GM18498 (cell line): Measurements from ENCODE around the gene MARK3.
A peak's percentile ranks its signal among the peaks of the same experiment; 100 is the strongest.

Source experiments
- ATAC-seq: cut with Tn5 transposase; IDR thresholded peaks from one replicate; pipeline ENCODE4 v1.9.1; 2021; ENCODE audit warnings: mild to moderate bottlenecking, moderate library complexity; ENCODE audit not compliant: unreplicated experiment

Gene MARK3

GRCh38 chr14:103362780-103363179, 22.4 kb upstream of the MARK3 start:
- ATAC-seq: no peak

DNA sequence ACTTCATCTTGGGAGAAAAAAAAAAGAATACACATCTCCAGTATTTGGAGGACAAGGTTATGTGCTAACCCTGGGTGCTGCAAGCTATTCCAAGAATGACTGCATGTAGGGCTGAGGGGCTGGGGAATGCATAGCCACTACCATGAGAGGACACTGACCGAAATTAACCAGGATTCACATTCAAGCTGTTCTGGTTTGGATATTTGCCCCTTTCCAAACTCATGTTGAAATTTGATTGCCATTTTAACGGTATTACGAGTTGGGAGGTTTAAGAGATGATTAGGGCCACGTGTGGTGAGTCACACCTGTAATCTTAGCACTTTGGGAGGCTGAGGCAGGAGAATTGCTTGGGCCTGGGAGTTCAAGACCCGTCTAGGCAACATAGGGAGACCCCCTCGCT, 18.5 kb upstream of the MARK3 start:
- no peak for ATAC-seq

GRCh38 chr14:103367995-103368394, 17.2 kb upstream of the MARK3 start:
- ATAC-seq: no peak

GRCh38 chr14:103370087-103370486, 15.1 kb upstream of the MARK3 start:
- no peak for ATAC-seq

DNA sequence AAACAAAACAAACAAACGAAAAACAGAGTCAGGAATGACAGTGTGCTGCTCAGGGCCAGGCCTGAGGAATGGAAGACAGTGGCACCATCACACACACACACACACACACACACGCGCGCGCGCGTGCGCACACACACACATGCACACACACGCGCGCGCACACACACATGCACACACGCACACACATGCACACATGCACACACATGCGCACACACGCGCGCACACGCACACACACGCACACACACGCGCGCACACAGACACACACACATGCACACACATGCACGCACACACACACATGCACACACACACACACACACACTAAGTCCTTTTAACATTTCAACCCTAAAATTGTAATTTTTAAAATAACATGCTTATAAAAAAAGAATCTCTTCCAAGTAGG, 13.2 kb upstream of the MARK3 start:
- no peak for ATAC-seq

DNA sequence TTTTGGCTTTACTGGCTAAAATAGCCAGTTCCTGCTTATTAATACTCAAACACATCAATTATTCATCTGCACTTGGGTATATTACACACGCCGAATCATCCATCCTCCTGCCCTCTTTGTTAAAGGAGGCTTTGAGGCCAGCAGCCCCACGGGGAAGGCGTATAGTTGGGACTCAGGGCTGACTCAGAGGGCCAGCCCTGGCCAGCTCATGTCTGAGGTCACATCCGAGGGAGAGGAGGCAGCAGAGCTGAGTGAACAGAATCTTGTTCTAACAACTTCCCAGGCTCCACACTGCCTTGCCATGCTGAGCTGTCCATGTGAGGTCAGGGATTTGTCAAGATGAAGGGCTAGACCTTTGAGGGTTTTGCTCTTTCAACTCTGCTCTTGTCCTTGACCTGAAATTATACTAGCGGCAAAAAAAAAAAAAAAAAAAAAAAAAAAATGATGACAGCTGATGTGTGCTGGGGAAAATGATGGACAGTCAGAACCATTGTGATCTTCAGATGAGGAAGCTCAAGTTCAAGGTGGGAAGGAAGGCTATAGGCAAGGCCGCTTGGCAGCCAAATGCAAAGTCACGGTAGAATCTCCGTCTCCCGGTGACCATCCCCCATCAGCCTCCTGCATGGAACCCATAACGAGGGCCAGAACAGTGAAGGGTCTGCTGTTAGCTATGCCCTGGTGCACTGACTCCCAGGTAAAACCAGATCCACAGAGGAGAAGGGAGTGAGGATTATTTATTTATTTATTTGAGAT, 12.5 kb upstream of the MARK3 start:
- no peak for ATAC-seq

DNA sequence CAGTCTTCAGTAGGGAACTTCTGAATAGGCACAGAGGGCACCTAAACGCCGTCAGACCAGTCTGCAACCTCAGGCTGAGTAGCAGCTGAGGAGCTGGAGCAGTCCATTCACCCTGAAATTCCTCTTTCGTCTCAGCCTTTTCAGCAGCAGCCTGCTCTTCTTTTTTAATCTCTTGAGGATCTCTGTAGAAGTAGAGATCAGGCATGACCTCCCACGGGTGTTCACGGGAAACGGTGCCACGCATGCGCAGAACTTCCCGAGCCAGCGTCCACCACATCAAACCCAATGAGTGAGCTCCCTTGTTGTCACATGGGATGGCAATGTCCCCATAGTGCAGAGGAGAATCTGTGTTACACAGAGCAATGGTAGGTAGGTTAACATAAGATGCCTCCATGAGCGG, 11.1 kb upstream of the MARK3 start:
- no peak for ATAC-seq

- ATAC-seq: no peak
These were observed 7.6 kb upstream of the MARK3 start for GRCh38 chr14:103377522-103378037.

GRCh38 chr14:103378038-103378854, 7.0 kb upstream of the MARK3 start:
- ATAC-seq: no peak

DNA sequence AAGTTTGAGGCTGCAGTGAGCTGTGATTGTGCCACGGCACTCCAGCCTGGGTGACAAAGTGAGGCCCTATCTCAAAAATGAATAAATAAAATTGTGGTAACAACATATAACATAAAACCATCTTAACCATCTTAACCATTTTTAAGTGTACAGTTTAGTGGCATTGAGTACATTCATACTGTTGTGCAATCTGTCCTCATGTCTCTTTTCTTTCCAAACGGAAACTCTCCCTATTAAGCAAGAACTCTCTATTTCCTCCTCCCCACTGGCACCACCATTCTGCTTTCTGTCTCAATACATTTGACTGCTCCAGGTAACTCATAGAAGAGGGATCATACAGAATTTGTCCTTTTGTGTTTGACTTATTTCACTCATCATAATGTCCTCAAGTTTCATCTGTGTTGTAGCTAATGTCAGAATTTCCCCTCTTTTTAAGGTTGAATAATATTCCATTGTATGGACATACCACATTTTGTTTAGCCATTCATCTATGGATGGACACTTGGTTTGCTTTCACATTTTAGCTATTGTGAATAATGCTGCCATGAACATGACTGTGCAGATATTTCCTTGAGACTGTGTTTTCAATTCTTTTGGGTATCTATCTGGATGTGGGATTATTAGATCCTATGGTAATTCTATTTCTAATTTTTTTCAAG, 4.4 kb upstream of the MARK3 start:
- ATAC-seq: no peak

- ATAC-seq: no peak
These were observed 2.8 kb upstream of the MARK3 start for GRCh38 chr14:103382376-103382775.

DNA sequence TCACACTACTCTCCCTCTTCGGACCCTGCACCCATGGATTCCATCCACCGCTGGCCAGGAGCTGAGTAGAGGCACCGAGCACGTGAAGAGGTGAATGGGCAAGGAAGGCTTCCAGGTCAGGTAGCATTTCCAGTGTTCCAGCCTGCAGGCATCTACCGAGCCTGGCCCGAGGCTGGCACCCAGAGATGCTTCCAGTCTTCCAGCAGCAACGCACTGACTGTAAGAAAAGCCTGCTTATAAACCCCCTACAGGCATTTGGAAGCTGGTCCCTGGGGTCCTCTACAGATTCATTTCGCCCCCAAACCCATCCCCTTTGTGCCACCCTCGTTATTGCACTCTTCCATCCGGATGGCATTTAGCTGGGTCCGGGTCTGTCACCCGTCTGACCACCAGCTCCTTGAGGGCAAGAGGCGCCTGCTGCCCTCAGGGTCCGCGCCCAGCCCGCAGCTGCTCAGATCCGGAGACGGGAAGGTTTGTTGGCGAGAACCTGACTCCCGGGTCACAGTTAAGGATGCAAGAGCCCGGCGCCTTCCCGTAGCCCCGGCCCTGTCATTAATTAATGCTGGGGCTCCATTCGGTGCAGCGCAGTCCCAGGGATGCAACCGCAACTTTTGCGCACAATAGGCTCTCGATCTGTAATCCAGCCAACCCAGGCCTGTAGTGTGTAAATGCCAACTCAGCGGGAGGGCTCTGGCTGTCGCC, 614 bp upstream of the MARK3 start:
- no peak for ATAC-seq

GRCh38 chr14:103385929-103386712, 906 bp downstream of the MARK3 start:
- peak; percentile 3 for ATAC-seq

- ATAC-seq: no peak
These were observed 1.6 kb downstream of the MARK3 start for GRCh38 chr14:103386713-103387329.

- no peak for ATAC-seq
These were observed 3.4 kb downstream of the MARK3 start for GRCh38 chr14:103388664-103389063.

GRCh38 chr14:103390605-103391004, 5.4 kb downstream of the MARK3 start:
- ATAC-seq: no peak

DNA sequence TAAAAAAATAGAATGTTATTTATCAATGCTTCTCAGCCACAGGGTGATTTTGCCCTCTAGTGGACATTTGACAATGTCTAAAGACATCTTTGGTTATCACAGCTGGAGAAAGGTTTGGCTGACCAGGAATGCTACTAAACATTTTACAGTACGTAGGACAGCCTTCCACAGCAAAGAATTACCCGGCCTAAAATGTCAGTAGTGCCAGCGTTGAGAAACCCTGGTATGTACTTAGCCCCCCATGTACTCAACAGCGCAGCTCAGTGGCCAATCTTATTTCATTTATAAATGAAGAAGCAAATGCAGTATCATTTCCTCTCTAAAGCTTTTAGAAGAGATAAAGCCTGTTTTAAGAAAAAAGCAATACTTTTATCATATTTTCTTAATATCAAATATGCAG, 5.8 kb downstream of the MARK3 start:
- no peak for ATAC-seq

DNA sequence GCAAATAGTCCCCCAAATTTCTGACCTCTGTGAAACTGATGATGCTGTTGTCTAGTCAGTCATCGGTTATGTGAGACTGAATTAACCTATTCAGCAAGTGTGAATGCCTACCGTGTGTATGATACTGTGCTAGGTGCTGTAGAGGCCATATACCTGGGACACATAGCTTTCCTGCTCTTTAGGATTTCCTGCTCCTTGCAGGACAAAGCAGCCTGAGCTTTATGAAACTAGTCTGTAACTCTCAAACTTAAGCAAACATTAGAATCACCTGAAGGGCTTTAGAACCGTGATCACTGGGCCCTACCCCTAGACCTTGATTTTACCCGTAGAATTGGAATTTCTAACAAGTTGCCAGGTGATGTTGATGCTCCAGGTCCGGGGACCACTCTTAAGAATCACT, 6.9 kb downstream of the MARK3 start:
- no peak for ATAC-seq

- ATAC-seq: no peak
These were observed 7.4 kb downstream of the MARK3 start for GRCh38 chr14:103392572-103392971.

- no peak for ATAC-seq
These were observed 7.9 kb downstream of the MARK3 start for GRCh38 chr14:103393070-103393469.
